Astrocyte (in vitro differentiated cells and primary cell): ENCODE results near the gene TMEM50A.

Experiments used
- EZH2 ChIP-seq: IDR thresholded peaks from 2 replicates; pipeline ENCODE4 v1.6.1; 2012; ENCODE audit warnings: mild to moderate bottlenecking, low read length, inconsistent platforms; ENCODE audit not compliant: insufficient read depth
- TF ChIP-seq, protein P1 (sequence below): IDR thresholded peaks from 2 replicates; pipeline ENCODE4 v1.5.1; 2011; ENCODE audit warnings: low read depth, mild to moderate bottlenecking, inconsistent platforms, low read length, moderate library complexity; ENCODE audit not compliant: insufficient read depth

DNA sequence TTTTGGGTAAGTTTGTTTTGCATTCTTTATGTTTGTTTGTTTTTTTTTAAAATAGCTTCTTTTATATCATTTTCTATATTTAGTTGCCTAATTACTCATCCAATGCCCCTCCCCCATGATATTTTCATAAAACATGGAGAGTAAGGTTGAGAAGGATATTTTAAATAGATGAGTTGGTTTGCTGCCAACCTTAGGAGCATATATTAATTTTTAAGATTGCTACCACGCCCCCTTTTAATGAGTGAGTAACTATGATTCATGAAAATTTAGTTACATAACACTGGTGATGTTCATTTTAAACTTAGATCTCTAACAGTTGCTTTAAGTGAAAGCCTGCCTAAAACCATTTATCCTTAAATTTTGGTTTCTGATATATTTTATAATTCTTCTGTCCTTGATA is 18.7 kb downstream of the TMEM50A start:
- TF ChIP-seq, protein P1, sequence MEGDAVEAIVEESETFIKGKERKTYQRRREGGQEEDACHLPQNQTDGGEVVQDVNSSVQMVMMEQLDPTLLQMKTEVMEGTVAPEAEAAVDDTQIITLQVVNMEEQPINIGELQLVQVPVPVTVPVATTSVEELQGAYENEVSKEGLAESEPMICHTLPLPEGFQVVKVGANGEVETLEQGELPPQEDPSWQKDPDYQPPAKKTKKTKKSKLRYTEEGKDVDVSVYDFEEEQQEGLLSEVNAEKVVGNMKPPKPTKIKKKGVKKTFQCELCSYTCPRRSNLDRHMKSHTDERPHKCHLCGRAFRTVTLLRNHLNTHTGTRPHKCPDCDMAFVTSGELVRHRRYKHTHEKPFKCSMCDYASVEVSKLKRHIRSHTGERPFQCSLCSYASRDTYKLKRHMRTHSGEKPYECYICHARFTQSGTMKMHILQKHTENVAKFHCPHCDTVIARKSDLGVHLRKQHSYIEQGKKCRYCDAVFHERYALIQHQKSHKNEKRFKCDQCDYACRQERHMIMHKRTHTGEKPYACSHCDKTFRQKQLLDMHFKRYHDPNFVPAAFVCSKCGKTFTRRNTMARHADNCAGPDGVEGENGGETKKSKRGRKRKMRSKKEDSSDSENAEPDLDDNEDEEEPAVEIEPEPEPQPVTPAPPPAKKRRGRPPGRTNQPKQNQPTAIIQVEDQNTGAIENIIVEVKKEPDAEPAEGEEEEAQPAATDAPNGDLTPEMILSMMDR, result no peak
- no peak for TF ChIP-seq EZH2
